HG03565 (cell line): Measurements from ENCODE around the gene PPP1R9A.

Source experiments
- ATAC-seq: cut with Tn5 transposase; IDR thresholded peaks from one replicate; pipeline ENCODE4 v1.9.1; 2021; ENCODE audit warnings: mild to moderate bottlenecking, moderate library complexity; ENCODE audit not compliant: unreplicated experiment

The PPP1R9A gene

DNA sequence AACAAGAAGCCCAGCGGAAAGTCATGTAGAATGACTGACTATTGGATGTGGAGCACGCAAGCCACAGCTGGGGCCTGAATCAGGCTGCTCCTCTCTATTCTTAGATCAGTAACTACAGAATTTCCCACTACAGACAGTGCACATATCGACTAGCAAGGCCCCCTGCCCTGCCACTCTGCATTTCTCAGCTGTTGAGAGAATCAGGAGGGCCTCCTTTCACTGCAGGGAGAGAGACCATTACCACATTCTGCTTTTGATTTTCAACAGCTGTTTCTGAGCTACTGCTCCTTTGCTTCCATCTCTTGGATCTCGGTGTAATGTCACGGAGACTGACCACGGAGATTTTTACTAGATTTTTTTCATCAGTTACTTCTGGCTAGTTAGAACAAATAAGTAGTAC lies 343.2 kb downstream of the PPP1R9A start:
- no peak for ATAC-seq

DNA sequence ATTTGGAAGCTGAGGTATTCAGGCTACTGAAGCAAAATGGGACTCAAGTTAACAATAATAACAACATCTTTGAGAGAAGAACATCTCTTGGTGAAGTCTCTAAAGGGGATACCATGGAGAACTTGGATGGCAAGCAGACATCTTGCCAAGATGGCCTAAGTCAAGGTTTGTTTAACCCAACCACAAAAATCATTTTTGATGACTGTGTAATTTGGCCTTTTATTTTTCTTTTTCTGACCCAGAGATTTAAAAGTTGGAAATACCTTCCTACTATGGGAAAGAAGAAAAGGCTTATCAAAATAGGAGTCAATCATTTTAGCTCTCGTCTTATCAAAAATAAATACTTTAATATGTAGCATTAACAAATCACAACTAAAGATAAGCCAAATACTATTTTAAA lies 344.6 kb downstream of the PPP1R9A start:
- no peak for ATAC-seq

DNA sequence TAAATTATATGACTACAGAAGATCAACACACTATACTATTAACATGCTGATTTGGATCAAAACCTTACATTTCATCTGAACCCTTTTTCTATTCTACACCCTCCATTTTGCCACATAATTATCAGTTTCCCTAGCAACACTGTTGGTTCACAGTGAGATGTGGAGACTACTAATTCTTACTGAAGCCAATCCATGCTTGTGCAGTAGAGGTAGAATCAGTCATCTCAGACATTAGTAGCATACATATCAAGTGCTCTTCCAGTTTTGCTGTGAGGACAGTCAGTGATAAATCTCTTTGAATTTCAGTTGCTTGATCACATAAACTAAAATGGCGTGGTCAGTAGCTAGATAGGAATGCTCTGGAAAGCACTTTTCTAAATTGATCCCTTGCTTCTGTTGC lies 346.6 kb downstream of the PPP1R9A start:
- no peak for ATAC-seq

DNA sequence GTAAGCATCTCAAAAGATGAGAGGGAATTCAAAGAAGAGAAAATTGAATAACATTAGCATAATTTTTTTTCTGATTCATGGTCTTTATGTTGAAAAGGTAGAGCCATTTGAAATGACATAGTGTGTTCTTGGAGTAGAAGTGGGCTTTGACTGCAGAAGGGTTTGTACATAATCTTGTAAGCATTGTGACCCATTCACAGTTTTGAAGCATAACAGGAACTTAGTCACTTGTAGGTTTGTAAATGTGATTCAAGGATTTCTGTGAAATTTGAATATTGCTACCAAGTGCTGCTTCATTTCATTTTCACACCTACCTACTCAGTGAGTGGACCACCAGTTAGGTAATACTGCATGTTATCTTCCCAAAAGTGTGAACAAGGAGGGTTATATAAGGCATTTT lies 348.3 kb downstream of the PPP1R9A start:
- no peak for ATAC-seq

DNA sequence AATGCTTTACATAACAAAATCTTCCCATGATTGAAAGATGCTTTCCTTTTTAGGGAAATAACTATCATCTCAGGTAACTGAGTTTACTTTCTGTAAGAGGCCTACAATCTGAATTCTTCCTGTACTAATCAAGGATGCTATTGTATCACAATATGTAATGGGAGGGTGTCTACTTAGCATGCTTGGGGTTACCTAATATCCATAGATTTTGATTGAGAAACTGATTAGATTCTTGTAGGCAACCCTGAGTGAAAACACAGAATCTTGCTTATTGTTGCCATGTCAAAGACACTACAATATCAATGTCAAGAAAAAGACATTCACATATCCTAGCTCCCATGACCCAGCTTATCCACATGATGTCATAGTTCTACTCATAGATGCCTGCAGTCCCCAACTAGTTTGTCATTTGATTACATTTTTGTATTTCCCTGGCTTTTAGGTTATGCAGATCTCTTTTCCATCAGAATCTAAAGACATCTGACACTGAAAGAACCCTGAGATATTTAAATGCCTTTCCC lies 354.6 kb downstream of the PPP1R9A start:
- no peak for ATAC-seq

DNA sequence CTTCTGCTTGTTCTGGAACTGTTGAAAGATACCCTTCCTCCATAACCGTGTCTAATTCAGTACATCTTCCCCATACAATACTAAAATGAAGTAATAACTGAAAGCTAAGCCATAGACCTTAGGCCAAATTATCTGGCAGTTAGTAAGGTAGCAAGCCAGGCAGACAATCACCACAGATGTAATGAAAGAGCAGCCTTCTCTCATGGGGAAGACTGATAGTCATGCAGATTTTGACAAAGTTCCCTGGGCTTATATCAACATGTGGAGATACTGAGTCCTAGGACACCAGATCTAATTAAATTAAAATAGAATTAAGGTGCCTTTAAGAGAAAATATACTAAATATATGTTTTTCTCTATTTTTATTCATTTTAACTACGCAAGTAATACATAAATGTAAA lies 355.5 kb downstream of the PPP1R9A start:
- ATAC-seq = no peak

DNA sequence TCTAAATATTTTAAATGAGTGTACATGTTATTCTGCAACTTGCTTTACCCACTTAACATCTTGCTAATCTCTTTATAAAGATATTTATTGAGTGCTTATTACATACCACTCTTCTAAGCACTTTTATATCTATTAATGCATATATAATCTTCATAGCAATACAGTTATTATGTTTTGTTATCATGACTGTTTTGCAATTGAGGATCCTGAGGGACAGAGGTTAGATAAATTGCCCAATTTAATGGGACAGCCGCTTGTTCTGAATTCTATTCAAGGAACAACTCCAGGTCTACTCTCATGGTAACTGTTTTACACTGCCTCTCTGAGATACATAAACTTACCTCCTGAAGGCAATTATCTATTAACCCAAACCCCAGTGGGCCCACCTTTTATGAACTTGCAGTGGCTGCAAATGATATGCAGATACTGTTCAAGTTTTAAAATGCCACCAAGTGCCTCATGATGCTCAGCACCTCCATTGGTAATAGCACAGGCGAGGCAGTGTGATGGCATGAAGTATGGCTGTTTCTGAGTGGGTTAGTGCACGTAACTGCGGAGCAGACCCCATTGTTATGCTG lies 356.5 kb downstream of the PPP1R9A start:
- ATAC-seq = no peak

DNA sequence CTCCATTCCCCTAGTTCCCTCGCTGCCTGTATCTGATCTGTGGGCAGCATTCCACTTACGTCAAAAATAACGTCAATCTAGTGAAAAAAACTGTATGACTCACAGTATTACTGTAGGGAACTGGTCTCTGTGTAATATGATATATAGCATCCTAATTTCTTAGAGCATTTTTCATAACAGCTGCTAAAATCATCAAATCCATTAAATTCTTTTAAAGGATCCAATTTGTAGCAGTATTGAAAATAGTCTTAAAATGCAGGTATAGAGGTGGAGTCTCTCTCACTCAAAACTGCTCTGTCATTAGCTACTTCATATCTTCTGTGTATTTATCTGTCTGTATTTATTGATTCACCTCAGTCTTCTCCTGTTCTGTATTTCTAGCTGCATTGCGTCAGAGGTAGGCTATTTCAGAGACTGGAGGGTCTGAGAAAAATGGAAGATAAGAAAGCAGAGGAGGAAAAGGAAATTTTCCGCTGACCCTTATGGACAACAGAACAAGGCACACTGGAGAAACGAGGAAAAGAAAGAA lies 357.0 kb downstream of the PPP1R9A start:
- ATAC-seq = no peak

DNA sequence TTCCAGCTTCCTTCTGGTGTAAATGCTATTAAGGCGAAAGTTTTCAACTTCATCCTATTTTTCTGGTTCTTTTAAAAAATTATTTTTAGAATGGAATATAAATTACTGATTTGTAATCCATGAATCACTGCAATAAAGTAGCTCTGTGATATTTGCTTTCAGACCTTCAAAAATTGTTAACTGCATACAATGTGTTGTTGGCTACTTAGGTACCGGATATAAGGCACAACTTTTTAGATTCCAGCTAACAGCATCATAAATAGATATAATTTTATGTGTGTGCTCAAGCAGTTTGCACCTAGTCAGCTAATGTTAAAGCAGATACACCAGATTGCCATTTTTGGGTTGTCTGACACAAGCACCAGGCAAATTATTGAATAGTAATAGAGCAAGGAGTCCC lies 358.2 kb downstream of the PPP1R9A start:
- ATAC-seq = no peak

DNA sequence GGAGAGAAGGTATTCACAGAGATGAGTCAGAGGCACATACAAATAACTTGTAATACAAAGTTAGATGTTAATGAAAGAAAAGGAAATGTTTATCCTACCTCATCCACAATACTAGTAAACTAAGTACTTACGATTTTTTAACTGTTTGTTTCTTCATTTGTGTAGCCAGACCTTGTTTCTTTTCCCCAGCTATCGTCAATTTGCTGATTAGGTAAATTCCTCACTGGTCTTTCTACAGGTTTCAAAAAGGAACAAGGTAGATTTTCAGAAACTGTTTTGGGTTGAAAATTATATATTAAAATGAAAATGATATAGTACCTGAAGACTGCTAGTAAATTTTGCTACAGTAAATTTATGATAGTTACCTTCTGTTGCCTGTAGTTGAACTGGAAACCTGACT lies 360.4 kb downstream of the PPP1R9A start:
- no peak for ATAC-seq

DNA sequence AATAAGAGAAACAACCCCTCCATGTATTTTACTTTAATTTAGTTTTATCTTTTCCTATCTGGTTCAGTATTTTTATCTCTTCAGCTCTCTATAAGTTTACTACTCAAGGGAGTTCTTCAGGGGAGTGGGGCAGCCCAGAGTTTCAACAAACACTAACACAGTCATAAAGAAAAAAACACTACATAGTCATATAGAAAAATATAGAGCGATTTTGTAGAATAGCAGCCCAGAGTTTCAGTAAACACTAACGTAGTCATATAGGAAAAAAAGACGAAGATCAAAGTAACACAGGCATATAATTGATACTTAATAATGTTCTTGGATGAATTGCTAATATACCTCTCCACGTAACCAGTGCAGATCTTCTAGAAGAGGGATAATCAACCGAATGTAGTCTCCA lies 362.2 kb downstream of the PPP1R9A start:
- ATAC-seq = no peak

DNA sequence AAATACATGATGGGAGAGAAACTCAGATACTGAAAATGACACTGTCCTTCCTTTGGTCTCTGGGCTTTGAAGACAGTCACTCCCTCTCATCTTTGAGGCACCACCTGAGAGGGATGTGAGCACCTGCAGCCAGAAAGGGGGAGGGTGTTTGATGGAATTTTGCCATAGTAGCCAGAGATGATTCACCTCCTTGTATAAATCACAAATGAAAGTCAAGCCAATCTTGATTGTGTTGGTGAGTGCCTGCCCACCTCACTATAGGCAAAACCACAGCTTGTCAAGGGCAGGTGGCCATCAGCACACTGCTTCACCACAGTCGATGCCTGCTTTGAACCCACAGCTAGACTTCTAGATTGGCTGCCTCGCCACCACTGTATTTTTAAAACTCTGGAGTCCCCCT lies 368.7 kb downstream of the PPP1R9A start:
- ATAC-seq = no peak

DNA sequence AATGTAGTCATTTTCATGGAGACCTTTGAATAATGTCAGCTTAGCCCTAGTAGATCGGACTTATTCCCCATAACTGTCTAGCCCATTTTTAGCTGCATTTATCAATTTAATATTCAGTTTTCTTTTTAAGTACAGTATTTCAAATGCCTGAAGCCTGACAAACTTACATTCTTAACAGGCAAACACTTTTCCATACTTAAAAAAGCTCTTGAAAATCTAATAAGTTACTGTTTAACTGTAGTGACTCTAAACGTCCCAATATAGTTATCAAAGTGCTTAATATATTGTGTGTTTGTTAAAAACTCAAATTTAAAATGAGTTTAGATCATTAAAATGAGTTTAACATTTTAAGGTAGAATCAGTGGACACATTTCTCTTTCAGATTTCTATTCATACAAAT lies 372.0 kb downstream of the PPP1R9A start:
- ATAC-seq = no peak

DNA sequence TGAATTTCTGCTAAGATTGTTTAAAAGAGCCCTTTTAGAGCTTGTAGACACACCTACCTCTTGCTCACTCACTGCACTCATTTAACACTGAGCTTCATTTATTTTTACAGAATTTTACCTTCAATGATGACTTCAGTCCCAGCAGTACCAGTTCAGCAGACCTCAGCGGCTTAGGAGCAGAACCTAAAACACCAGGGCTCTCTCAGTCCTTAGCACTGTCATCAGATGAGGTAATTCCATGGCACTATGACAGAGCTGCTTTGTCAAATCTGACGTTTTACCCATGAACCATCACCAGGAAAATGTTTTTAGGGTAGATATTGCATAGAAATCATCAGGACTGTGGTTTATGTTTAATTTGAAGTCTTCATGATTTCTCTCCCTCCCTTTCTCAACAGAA lies 378.7 kb downstream of the PPP1R9A start:
- no peak for ATAC-seq

DNA sequence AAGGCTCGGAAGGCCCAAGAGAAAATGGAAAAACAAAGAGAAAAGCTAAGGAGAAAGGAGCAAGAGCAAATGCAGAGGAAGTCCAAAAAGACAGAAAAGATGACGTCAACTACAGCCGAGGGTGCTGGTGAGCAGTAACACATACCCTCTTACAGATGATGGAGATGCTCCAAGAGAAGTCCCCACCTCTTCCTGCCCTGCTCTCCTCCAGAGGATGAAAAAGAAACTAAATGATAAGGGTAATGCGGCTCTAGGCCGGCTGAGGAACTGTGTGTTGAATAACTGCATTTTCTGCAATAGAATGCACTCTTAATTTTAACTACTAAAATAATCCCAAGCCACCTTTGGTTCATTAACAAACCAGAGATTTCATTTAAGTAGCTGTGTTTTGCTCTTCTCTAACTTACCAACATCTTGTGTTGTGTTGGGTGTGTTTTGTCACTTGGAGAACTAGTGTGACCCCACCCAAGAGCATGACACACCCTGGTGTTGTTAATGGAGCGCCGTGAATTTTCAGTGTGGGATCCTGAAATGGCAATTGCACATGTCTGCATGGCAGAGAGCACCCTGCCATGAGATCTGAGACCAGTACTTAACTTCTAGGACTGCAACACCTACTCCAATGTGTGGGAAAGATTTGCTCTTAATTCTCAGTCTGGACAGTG lies 382.9 kb downstream of the PPP1R9A start:
- no peak for ATAC-seq

DNA sequence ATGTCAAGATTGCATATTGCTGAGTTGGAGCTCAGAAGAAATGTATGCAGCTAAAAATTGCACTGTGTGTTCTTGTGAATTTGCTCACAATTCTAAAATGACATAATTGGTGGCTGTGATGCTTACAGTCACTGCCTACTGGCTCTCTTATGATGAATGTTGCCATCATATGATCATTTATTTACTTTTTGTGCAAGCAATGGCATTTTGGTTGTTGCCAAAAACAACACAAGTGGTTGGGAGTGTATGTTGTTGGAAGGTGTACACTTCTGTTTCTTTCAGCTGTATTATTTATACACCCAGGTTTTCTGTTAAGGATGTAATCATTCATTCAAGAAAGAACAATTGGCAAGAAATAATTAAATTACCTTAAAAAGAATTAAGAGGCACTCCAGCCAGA lies 388.0 kb downstream of the PPP1R9A start:
- ATAC-seq = no peak

DNA sequence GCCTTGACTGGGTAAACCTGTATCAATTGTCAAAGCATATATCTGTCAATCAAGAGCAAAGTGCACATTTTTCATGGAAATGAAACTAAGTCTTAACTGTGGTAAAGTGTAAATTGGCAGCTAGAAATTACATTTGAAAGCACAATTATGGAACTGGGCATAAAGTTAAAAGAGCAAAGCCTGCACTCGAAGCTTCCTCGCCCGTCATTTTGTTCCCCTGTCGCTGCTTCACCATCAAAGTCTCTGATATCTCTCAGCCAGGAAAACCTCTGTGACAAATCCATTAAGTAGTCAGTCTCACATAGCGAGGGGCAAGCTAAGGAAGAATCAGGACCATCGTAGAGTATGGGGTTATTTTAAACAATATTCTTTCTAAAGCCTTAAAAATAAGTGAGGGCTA lies 389.1 kb downstream of the PPP1R9A start:
- no peak for ATAC-seq

DNA sequence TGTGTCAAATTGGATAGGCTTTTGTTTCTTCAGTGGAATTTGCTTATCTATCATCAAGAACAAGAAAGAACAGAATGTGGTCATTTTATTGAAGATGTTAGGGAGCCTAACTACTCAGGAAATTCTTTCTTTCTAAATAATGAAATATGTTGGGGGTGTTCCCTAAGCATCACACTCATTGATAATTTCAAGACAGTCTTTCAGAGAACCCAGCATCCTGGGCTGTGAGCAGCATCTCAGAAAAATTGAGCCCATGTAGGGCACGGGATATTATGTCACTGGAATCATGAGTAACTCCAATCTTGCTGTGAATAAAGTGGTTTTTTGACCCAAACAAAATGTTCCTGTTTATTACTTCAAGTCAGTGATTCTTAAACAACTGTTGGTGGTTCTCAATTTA lies 389.6 kb downstream of the PPP1R9A start:
- no peak for ATAC-seq

DNA sequence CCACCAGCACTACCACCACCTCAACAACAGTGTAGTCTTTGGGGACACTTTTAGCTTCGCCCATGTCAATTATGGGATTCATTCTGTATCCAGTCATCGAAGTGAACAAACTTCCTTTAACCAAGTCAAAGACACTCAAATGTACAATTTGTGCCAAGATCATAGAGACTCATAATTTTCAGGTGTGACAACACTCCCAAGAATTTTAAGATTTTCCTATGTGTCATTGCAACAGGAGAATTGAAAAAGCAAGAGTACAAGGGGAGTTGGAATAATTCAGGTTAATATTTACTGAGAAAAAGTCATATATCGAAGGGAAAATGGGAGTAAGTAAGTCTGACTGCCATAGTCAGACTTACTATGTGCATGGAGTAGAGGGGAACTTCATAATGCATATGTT lies 390.7 kb downstream of the PPP1R9A start:
- ATAC-seq = no peak

DNA sequence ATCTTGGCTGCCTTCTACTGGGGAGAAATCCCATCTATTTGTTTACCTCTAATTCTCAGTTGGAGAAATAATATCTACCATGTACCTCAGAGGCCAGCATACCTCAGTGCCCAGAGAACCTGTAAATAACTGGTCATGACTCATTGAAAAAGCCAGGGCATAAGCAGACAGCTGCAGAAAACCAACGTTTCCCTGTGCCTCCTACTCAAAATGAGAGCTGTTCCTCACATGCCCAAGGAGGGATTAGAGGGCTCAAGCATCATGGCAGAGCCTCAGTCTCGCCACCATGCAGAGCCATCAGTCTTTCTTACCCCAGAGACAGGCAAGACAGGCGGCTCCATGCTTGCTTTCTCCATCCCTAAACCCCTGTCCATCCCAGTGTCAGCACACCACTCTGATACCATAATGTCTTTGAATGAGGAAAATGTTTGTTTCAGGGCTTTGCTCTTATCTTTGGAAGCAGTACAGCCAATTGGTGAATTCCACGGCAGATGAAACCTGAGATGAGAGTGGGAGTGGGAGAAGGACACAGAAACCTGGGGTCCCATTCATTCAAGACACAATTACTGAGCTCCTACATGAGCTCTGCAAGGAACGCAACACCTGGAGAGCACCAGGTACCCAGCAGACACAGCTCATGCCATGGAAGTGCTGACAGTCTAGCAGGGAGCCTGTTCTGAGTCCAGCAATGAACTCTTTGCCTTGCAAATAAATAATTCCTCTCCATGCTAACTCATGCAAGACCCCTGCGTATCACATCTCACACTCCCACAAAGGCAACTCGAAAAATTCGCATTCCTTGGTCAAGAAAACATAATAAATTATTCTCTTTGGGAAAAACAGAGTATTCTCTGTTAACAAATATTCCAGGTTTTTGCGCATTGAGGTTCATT lies 395.9 kb downstream of the PPP1R9A start:
- ATAC-seq = no peak

DNA sequence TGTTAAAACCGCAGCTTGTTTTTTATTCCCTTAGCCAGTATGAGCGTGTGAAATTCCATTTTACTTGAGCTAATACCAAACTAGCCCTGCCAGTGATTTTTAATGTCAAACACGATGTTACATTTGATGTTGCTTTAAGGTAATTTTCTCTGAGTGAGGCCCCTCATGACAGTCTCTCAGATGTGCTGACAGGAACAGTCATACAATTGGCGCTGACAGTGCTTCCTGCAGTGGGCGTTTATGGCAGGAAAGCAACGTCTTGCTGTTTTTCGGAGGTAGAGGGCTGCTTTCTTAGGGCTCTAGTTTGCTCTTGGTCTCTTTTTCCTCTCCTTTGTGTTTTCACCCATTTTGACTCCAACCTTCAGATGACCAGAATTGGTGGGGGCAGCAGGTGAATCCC lies 397.6 kb downstream of the PPP1R9A start:
- no peak for ATAC-seq

DNA sequence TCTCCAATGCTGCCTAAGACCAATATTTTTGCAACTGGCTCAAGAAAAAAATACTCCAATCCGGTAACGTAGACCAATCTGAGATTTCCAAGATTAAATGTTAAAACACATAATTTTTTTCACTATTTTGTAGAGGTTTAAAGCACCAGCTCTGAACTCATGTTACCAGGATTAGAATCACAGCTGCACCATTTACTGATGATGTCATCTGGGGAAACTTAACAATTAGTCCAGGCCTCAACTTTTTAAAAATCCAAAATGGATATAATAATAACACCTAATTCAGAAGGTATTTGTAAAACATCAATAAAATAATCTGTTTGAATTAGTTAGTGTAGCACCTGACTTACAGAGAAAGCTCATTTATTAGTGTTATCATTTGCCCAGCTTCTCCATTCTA lies 402.6 kb downstream of the PPP1R9A start:
- no peak for ATAC-seq
